Thyroid gland (tissue), 4 donors: Measurements from ENCODE around the gene KIF16B.
"Not testable (repeated sequence)": the region's sequence is repeated elsewhere in the genome, so short reads cannot be mapped to it uniquely, and the experiment has no call there.

Source experiments
- POLR2A ChIP-seq, 2 donors: fragments of 450-650 bp; IDR thresholded peaks; one replicate each; pipeline ENCODE4 v1.6.1; 2017; ENCODE audit warnings: antibody characterized with exemption in 2 of 2, mild to moderate bottlenecking in 2 of 2, moderate library complexity in 1 of 2
- TF ChIP-seq, protein P1 (sequence below), 6 experiments: fragments of 200-600 bp in 3 of 6; fragments of 450-650 bp in 3 of 6; sonication (generic) in 3 of 6; IDR thresholded peaks; one replicate each; pipeline ENCODE4 v1.5.1; 2016 to 2019; ENCODE audit warnings: antibody characterized with exemption in 6 of 6, mild to moderate bottlenecking in 2 of 6, inconsistent platforms in 1 of 6, moderate library complexity in 1 of 6

DNA sequence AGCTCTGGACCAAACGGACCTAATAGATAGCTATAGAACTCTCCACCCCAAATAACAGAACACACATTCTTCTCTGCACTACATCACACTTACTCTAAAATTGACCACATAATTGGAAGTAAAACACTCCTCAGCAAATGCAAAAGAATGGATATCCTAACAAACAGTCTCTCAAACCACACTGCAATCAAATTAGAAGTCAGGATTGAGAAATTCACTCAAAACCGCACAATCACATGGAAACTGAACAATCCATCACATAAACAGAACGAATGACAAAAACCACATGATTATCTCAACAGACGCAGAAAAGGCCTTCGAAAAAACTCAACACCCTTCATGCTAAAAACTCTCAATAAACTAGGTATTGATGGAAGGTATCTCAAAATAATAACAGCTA, 50.6 kb downstream of the KIF16B start:
- not testable (repeated sequence) for TF ChIP-seq POLR2A (IDR thresholded peaks at IDR 0.05)
- TF ChIP-seq, protein P1, sequence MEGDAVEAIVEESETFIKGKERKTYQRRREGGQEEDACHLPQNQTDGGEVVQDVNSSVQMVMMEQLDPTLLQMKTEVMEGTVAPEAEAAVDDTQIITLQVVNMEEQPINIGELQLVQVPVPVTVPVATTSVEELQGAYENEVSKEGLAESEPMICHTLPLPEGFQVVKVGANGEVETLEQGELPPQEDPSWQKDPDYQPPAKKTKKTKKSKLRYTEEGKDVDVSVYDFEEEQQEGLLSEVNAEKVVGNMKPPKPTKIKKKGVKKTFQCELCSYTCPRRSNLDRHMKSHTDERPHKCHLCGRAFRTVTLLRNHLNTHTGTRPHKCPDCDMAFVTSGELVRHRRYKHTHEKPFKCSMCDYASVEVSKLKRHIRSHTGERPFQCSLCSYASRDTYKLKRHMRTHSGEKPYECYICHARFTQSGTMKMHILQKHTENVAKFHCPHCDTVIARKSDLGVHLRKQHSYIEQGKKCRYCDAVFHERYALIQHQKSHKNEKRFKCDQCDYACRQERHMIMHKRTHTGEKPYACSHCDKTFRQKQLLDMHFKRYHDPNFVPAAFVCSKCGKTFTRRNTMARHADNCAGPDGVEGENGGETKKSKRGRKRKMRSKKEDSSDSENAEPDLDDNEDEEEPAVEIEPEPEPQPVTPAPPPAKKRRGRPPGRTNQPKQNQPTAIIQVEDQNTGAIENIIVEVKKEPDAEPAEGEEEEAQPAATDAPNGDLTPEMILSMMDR (IDR thresholded peaks at IDR 0.05): not testable (repeated sequence)
